ENCODE results near the gene TCFL5. TPM values are rescaled to one million over a fixed set of nuclear protein-coding genes. Genes with fewer than 3 reads are reported as not detected.
A peak's percentile ranks its signal among the peaks of the same experiment; 100 is the strongest.

TCFL5 gene
- total RNA-seq, 1 experiment from 2014 or later: 29.3 TPM

- peaks cover 12% of the 10 kb centered on the region for H3K27me3 ChIP-seq (ENCODE audit: insufficient read depth, low read depth)
- H3F3A ChIP-seq (ENCODE audit: insufficient read depth, low read depth): peaks cover 40% of the 10 kb centered on the region; the same call in 1 of the 2 replicates
- no peaks in the 10 kb centered on the region for H3K79me2 ChIP-seq (ENCODE audit: low read depth)
- DNase-seq: peak; percentile 57 to 73
- no peak overlapping the region for H3K27ac ChIP-seq
- H3K4me2 ChIP-seq: peak overlapping the region; percentile 48
- H3K36me3 ChIP-seq (ENCODE audit: low read depth): no peaks in the 10 kb centered on the region
- peaks cover 43% of the 10 kb centered on the region for H3K4me1 ChIP-seq (replicated peaks; ENCODE audit: insufficient read depth)
- H3K4me3 ChIP-seq: no peak overlapping the region
- BruUV-seq (replicated peaks): TSS peak; percentile 27
- CTCF ChIA-PET: interaction anchor here (0.6 to 0.9 kb wide), 5 partner anchors 11 to 244 kb away, joined by 3 to 4 read pairs (median 3); no protein-coding TSS in a partner anchor
- POLR2A ChIA-PET (ENCODE audit: unreplicated experiment): interaction anchor here (0.6 to 0.7 kb wide), 2 partner anchors 21 to 694 kb away, joined by 4 read pairs; no protein-coding TSS in a partner anchor
- peaks cover 12% of the 10 kb centered on the region for H4K20me1 ChIP-seq (ENCODE audit: insufficient read depth)
- H3K9me3 ChIP-seq (ENCODE audit: insufficient read depth, low read depth): no peaks in the 10 kb centered on the region
- no peaks in the 10 kb centered on the region for H3K9me2 ChIP-seq (ENCODE audit: insufficient read depth)
- intact Hi-C loops (cut with micrococcal nuclease; ENCODE audit: unreplicated experiment): no loop called here
- TF ChIP-seq EZH2 (IDR thresholded peaks at IDR 0.05; ENCODE audit: low read depth) (no peak), CTCF (conservative IDR thresholded peaks at IDR 0.05) (no peak)
- H2AFZ ChIP-seq: no peak overlapping the region
Measured at GRCh38 chr20:62815066-62815991, 46.3 kb downstream of the TCFL5 start.

GRCh38 chr20:62814709-62815065 lies 46.9 kb downstream of the TCFL5 start:
- Histone ChIP-seq H3K36me3 (ENCODE audit: low read depth) (peaks cover 6% of the 10 kb centered on the region; the same call in 1 of the 2 replicates), H2AFZ (no peak overlapping the region), H3K4me3 (no peak overlapping the region), H3F3A (ENCODE audit: insufficient read depth, low read depth) (peaks cover 33% of the 10 kb centered on the region; the same call in 1 of the 2 replicates), H3K9me3 (ENCODE audit: insufficient read depth, low read depth) (no peaks in the 10 kb centered on the region), H3K4me1 (replicated peaks; ENCODE audit: insufficient read depth) (peaks cover 36% of the 10 kb centered on the region), H4K20me1 (ENCODE audit: insufficient read depth) (peaks cover 15% of the 10 kb centered on the region), H3K27ac (no peak overlapping the region), H3K27me3 (ENCODE audit: insufficient read depth, low read depth) (peaks cover 12% of the 10 kb centered on the region), H3K79me2 (ENCODE audit: low read depth) (no peaks in the 10 kb centered on the region), H3K4me2 (peak overlapping the region; percentile 48; the same call in 1 of the 2 replicates), H3K9me2 (ENCODE audit: insufficient read depth) (no peaks in the 10 kb centered on the region)
- no peak for TF ChIP-seq CTCF (conservative IDR thresholded peaks at IDR 0.05)
- no peak for TF ChIP-seq EZH2 (IDR thresholded peaks at IDR 0.05; ENCODE audit: low read depth)
- intact Hi-C loops (cut with micrococcal nuclease; ENCODE audit: unreplicated experiment): no loop called here
- ChIA-PET POLR2A (ENCODE audit: unreplicated experiment) (no interaction called here), CTCF (interaction anchor here (0.6 kb wide), 1 partner anchor 198 kb away, joined by 3 read pairs; no protein-coding TSS in a partner anchor)
- no peak for DNase-seq
- BruUV-seq (replicated peaks): no TSS peak

GRCh38 chr20:62814060-62814708 lies 47.4 kb downstream of the TCFL5 start:
- peaks cover 31% of the 10 kb centered on the region for H3K4me1 ChIP-seq (replicated peaks; ENCODE audit: insufficient read depth)
- no peak for TF ChIP-seq EZH2 (IDR thresholded peaks at IDR 0.05; ENCODE audit: low read depth)
- TF ChIP-seq CTCF (conservative IDR thresholded peaks at IDR 0.05): no peak
- H3K79me2 ChIP-seq (ENCODE audit: low read depth): no peaks in the 10 kb centered on the region
- no peak overlapping the region for H3K27ac ChIP-seq
- POLR2A ChIA-PET (ENCODE audit: unreplicated experiment): no interaction called here
- H4K20me1 ChIP-seq (ENCODE audit: insufficient read depth): peaks cover 20% of the 10 kb centered on the region
- no TSS peak for BruUV-seq (replicated peaks)
- no peaks in the 10 kb centered on the region for H3K9me3 ChIP-seq (ENCODE audit: insufficient read depth, low read depth)
- intact Hi-C loops (cut with micrococcal nuclease; ENCODE audit: unreplicated experiment): no loop called here
- H3K27me3 ChIP-seq (ENCODE audit: insufficient read depth, low read depth): peaks cover 12% of the 10 kb centered on the region
- peaks cover 11% of the 10 kb centered on the region for H3K36me3 ChIP-seq (ENCODE audit: low read depth)
- H3K9me2 ChIP-seq (ENCODE audit: insufficient read depth): no peaks in the 10 kb centered on the region
- H3F3A ChIP-seq (ENCODE audit: insufficient read depth, low read depth): peaks cover 28% of the 10 kb centered on the region; the same call in 1 of the 2 replicates
- no peak for DNase-seq
- CTCF ChIA-PET: no interaction called here
- no peak overlapping the region for H3K4me2 ChIP-seq
- H2AFZ ChIP-seq: no peak overlapping the region
- no peak overlapping the region for H3K4me3 ChIP-seq
